Measurements from ENCODE around the gene TMC4. TPM values are rescaled to one million over a fixed set of nuclear protein-coding genes. Genes with fewer than 3 reads are reported as not detected.
"Not testable (repeated sequence)": the region's sequence is repeated elsewhere in the genome, so short reads cannot be mapped to it uniquely, and the experiment has no call there.

TMC4 gene, protein sequence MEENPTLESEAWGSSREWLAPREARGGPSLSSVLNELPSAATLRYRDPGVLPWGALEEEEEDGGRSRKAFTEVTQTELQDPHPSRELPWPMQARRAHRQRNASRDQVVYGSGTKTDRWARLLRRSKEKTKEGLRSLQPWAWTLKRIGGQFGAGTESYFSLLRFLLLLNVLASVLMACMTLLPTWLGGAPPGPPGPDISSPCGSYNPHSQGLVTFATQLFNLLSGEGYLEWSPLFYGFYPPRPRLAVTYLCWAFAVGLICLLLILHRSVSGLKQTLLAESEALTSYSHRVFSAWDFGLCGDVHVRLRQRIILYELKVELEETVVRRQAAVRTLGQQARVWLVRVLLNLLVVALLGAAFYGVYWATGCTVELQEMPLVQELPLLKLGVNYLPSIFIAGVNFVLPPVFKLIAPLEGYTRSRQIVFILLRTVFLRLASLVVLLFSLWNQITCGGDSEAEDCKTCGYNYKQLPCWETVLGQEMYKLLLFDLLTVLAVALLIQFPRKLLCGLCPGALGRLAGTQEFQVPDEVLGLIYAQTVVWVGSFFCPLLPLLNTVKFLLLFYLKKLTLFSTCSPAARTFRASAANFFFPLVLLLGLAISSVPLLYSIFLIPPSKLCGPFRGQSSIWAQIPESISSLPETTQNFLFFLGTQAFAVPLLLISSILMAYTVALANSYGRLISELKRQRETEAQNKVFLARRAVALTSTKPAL
- total RNA-seq (2.1 TPM), polyA plus RNA-seq (15.4 TPM)
- long read RNA-seq, donor 1 = 0 reads
- long read RNA-seq, donor 2, partial matches to known transcripts = 0 of 3 reads
- long read RNA-seq, donor 2, other reads (novel, unspliced or antisense) = 0 of 3 reads
- long read RNA-seq, donor 3, partial matches to known transcripts = 0 of 3 reads
- long read RNA-seq, donor 3, other reads (novel, unspliced or antisense) = 0 of 3 reads
- long read RNA-seq, donor 4 = 0 reads
- long read RNA-seq, donor 5, partial matches to known transcripts = 0 of 2 reads
- long read RNA-seq, donor 5, other reads (novel, unspliced or antisense) = 0 of 2 reads
- long read RNA-seq, donor 6 = 0 reads
- long read RNA-seq, donor 7, partial matches to known transcripts = 0 of 1 reads
- long read RNA-seq, donor 7, other reads (novel, unspliced or antisense) = 0 of 1 reads
- long read RNA-seq, donor 8, partial matches to known transcripts = 0 of 1 reads
- long read RNA-seq, donor 8, other reads (novel, unspliced or antisense) = 0 of 1 reads
- long read RNA-seq, donor 9, partial matches to known transcripts = 0 of 1 reads
- long read RNA-seq, donor 9, other reads (novel, unspliced or antisense) = 0 of 1 reads
- long read RNA-seq, donor 10, partial matches to known transcripts = 0 of 1 reads
- long read RNA-seq, donor 10, other reads (novel, unspliced or antisense) = 0 of 1 reads

DNA sequence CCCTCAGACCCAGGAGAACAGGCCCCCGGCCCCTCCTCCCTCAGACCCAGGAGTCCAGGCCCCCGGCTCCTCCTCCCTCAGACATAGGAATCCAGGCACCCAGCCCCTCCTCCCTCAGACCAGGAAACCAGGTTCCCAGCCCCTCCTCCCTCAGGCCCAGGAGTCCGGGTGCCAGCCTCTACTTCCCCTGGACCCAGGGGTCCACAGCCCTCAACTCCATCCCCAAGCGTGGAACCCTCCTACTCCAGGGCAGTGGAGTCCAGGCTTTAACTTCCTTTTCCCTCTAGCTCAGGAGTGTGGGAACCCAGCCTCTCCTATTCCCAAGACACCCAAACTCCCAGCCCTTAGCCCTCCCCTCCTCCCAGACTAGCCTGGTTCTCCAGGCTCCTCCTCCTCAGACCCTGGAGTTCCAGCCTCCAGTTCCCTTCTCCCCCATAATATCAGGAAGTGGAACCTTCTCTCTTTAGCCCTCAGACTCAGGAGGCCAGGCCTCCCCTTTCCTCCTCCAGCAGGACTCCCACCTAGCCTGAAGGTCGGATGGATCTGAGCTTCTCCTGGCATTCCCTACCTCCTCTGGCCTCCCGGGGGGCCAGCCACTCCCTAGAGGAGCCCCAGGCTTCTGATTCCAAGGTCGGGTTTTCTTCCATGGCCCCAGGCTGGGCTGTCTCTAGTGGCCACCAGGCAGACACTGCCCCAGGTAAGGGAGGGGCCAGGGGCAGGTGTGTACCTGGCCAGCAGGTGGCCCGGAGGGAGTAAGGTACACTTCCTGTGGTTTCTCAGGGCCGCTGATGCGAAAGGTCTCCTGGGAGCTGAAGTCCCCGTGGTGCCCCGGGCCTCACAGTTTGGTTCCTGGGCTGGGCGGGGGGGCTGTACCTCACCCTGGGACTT is at the start of gene TMC4:
Gene TMC4, minus strand, starts transcription at position 690 of the 888 bp plus-strand sequence. Its CDS starts 43 bp downstream, at position 647.
- peaks cover 0 to 3% of the 10 kb centered on the region in 2 donors for H3K36me3 ChIP-seq (ENCODE audit: control insufficient read depth in 2 of 2, insufficient read depth in 2 of 2, low read length in 1 of 2)
- H3K27ac ChIP-seq (ENCODE audit: low read depth in 1 of 2, low read length in 1 of 2) = peak within 1 kb of the TSS in 1 of 2 donors; percentile 21
- no peak for DNase-seq (ENCODE audit: low read depth in 6 of 9, low spot score in 9 of 9)
- no peaks in the 10 kb centered on the region for H3K9me3 ChIP-seq (ENCODE audit: control insufficient read depth in 2 of 2, insufficient read depth in 1 of 2, low read length in 1 of 2)
- peak within 1 kb of the TSS in 1 of 2 donors; percentile 22 for H3K4me3 ChIP-seq (ENCODE audit: low read length in 2 of 2)
- 32% methylated on average over 13 of the region's 13 CpGs for WGBS
- peaks cover 0 to 3% of the 10 kb centered on the region in 2 donors for H3K4me1 ChIP-seq (ENCODE audit: control insufficient read depth in 2 of 2, insufficient read depth in 2 of 2, low read length in 2 of 2)
- peaks cover 0 to 6% of the 10 kb centered on the region in 2 donors for H3K27me3 ChIP-seq (ENCODE audit: control insufficient read depth in 2 of 2, insufficient read depth in 1 of 2, low read length in 1 of 2)

DNA sequence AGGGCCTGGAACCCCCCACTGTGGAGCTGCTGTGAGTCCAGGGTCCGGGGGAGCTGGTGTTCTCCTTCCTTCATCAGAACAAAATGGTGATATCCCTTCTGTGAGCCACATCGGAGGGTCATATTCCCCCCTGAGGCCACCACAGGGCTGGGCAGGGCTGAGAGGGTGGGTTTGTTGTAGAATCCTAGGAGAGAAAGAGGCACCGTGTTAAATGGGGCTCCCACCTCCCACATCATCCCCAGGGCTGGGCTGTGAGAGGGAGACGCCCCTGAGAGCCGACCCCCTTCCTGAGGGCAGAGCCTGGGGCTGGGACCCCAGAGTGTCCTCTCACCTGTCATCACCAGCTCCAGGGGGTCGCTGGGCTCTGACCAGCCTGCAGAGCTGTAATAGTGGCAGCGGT is 49.0 kb upstream of the TMC4 start:
- not testable (repeated sequence) for H3K4me1 ChIP-seq (ENCODE audit: control insufficient read depth in 2 of 2, insufficient read depth in 2 of 2, low read length in 2 of 2); H3K27me3 ChIP-seq (ENCODE audit: control insufficient read depth in 2 of 2, insufficient read depth in 1 of 2, low read length in 1 of 2); H3K9me3 ChIP-seq (ENCODE audit: control insufficient read depth in 2 of 2, insufficient read depth in 1 of 2, low read length in 1 of 2); H3K36me3 ChIP-seq (ENCODE audit: control insufficient read depth in 2 of 2, insufficient read depth in 2 of 2, low read length in 1 of 2); DNase-seq (ENCODE audit: low read depth in 6 of 9, low spot score in 9 of 9); H3K27ac ChIP-seq (ENCODE audit: low read depth in 1 of 2, low read length in 1 of 2); H3K4me3 ChIP-seq (ENCODE audit: low read length in 2 of 2)
- 94% methylated on average over 6 of the region's 7 CpGs for WGBS

DNA sequence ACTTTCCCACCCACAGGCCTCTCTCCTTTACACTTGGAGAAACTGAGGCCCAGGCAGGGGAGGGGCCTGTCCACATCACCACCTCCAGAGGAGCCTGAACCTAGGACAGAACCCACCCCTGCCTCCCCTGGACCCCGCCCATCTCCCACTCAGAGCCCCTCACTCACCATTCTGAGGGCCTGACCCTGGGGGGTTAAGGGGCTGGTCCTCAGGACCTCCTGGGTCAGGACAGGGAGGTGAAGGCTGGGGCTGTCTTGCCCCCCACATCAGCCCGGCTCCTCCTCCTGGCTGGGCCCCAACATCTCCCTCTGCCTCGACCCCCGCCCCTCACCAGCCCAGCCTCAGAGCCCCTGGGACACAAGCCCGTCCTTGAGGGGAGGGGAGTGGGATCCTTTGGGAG is 46.7 kb upstream of the TMC4 start:
- H3K4me3 ChIP-seq (ENCODE audit: low read length in 2 of 2); H3K27me3 ChIP-seq (ENCODE audit: control insufficient read depth in 2 of 2, insufficient read depth in 1 of 2, low read length in 1 of 2); H3K27ac ChIP-seq (ENCODE audit: low read depth in 1 of 2, low read length in 1 of 2); H3K9me3 ChIP-seq (ENCODE audit: control insufficient read depth in 2 of 2, insufficient read depth in 1 of 2, low read length in 1 of 2); H3K4me1 ChIP-seq (ENCODE audit: control insufficient read depth in 2 of 2, insufficient read depth in 2 of 2, low read length in 2 of 2); DNase-seq (ENCODE audit: low read depth in 6 of 9, low spot score in 9 of 9); H3K36me3 ChIP-seq (ENCODE audit: control insufficient read depth in 2 of 2, insufficient read depth in 2 of 2, low read length in 1 of 2): not testable (repeated sequence)
- 98% methylated on average over 3 of the region's 5 CpGs for WGBS

DNA sequence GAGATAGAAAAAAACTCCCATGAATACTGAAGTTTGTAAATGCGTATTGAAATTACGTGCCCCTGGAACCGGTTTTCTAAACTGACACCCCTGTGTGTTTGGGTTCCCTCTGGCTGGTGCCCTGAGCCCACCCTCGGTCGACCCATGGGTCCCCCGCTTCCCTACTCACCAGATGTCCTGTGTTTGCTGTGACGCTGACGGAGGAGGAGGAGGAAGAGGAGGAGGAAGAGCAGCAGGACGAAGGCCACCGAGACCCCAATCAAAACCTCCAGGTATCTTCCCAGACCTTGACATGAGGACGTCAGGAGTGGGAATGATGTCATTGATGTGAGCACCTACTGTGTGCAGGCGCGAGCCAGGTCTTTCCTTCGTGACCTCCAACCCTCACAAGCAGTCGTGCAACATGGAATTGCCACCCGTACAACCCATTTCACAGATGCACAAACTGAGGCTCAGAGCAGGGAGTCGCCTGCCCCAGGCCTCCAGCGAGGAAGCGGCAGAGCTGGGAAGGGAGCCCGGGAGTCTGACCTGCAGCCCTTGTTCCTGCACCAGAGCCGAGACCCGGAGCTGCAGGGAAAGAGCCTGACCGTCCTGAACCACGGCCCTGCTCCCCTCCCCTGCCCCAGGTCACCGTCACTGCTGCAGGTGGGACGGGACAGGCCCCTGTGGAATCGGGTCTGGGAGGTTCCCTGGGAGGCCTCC is 46.2 kb upstream of the TMC4 start:
- H3K9me3 ChIP-seq (ENCODE audit: control insufficient read depth in 2 of 2, insufficient read depth in 1 of 2, low read length in 1 of 2) = no peaks in the 10 kb centered on the region
- no peak overlapping the region for H3K4me3 ChIP-seq (ENCODE audit: low read length in 2 of 2)
- H3K4me1 ChIP-seq (ENCODE audit: control insufficient read depth in 2 of 2, insufficient read depth in 2 of 2, low read length in 2 of 2) = no peaks in the 10 kb centered on the region
- no peak for DNase-seq (ENCODE audit: low read depth in 6 of 9, low spot score in 9 of 9)
- no peaks in the 10 kb centered on the region for H3K27me3 ChIP-seq (ENCODE audit: control insufficient read depth in 2 of 2, insufficient read depth in 1 of 2, low read length in 1 of 2)
- H3K27ac ChIP-seq (ENCODE audit: low read depth in 1 of 2, low read length in 1 of 2) = no peak overlapping the region
- 98% methylated on average over 27 of the region's 27 CpGs for WGBS
- H3K36me3 ChIP-seq (ENCODE audit: control insufficient read depth in 2 of 2, insufficient read depth in 2 of 2, low read length in 1 of 2) = no peaks in the 10 kb centered on the region

DNA sequence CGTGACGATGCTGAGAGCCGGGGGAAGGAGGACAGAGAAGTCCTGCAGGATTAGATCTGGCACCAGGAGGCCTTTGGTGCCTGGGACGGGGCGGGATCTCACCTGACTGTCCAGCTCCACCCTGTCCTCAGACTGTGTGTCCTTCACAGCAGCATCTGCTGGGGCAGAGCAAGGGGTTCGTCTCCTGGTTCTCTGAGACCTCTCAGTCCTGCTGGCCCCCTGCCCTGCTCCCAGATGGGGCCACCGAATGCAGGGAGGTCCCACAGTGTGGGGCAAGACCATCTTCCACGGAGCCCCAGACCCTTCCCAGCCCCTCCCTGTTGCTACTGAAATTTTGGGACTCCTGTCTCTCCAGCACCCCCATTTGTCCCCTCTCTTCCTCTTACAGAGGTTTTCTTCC is 45.3 kb upstream of the TMC4 start:
- Histone ChIP-seq H3K27ac (ENCODE audit: low read depth in 1 of 2, low read length in 1 of 2) (no peak overlapping the region), H3K27me3 (ENCODE audit: control insufficient read depth in 2 of 2, insufficient read depth in 1 of 2, low read length in 1 of 2) (no peaks in the 10 kb centered on the region), H3K9me3 (ENCODE audit: control insufficient read depth in 2 of 2, insufficient read depth in 1 of 2, low read length in 1 of 2) (no peaks in the 10 kb centered on the region), H3K36me3 (ENCODE audit: control insufficient read depth in 2 of 2, insufficient read depth in 2 of 2, low read length in 1 of 2) (no peaks in the 10 kb centered on the region), H3K4me3 (ENCODE audit: low read length in 2 of 2) (no peak overlapping the region), H3K4me1 (ENCODE audit: control insufficient read depth in 2 of 2, insufficient read depth in 2 of 2, low read length in 2 of 2) (no peaks in the 10 kb centered on the region)
- DNase-seq (ENCODE audit: low read depth in 6 of 9, low spot score in 9 of 9) = no peak
- 94% methylated on average over 8 of the region's 8 CpGs for WGBS

DNA sequence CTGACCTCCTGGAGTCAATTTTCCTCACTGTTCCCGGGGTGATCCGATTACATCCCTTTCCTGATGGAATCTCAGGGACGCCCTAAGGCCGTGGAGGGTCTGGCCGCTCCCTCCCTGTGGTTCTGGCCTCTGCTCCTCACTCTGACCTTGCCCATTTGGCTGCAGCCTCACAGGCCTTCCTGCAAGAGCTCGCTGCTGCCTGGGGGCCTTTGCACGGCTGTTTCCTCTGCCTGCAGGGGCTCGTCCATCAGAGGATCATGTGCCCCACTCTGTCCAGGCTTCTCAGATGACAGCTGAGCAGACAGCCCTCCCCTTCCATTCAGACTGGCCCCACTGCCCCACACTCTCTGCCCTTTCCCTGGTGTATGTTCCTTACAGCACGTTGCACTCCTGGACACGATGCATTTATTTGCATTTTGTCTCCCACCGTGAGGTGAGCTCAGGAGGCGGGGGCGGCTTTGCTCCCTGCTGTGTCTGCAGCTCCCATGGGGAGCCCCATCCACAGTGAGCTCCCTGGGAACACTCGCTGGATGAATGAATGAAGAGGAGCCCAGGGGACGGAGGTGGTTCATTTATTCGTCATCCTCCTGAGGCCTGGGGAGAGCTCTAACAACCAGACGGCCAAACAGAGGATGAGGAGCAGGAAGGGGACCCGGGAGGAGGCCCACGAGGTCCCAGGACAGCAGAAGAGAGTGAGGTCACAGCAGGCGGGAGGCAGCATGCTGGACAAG is 44.7 kb upstream of the TMC4 start:
- not testable (repeated sequence) for H3K27ac ChIP-seq (ENCODE audit: low read depth in 1 of 2, low read length in 1 of 2); H3K4me1 ChIP-seq (ENCODE audit: control insufficient read depth in 2 of 2, insufficient read depth in 2 of 2, low read length in 2 of 2); H3K27me3 ChIP-seq (ENCODE audit: control insufficient read depth in 2 of 2, insufficient read depth in 1 of 2, low read length in 1 of 2); DNase-seq (ENCODE audit: low read depth in 6 of 9, low spot score in 9 of 9); H3K9me3 ChIP-seq (ENCODE audit: control insufficient read depth in 2 of 2, insufficient read depth in 1 of 2, low read length in 1 of 2); H3K36me3 ChIP-seq (ENCODE audit: control insufficient read depth in 2 of 2, insufficient read depth in 2 of 2, low read length in 1 of 2); H3K4me3 ChIP-seq (ENCODE audit: low read length in 2 of 2)
- WGBS = 77% methylated on average over 16 of the region's 20 CpGs

DNA sequence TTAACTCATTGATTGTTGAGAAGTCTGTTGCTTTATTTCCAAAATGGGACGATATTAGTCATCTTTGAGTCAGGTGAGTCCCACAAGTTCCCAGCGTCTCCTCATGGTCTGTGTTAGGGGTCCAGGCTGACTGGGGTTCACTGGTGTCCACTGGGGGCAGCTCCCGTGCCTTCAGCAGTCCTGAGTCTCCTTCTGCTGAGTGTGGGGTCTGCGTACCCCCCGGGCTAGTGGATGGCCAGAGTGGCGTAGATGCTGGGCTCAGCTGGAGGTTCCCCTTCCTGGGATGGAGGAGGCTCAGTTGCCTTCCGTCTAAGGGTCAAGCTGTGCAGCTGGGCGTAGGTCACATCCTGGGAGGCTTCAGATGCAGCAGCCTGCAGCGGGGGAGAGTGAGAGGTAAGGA is 43.9 kb upstream of the TMC4 start:
- WGBS = 95% methylated on average over 9 of the region's 9 CpGs
- DNase-seq (ENCODE audit: low read depth in 6 of 9, low spot score in 9 of 9) = no peak
- no peaks in the 10 kb centered on the region for H3K36me3 ChIP-seq (ENCODE audit: control insufficient read depth in 2 of 2, insufficient read depth in 2 of 2, low read length in 1 of 2)
- no peaks in the 10 kb centered on the region for H3K9me3 ChIP-seq (ENCODE audit: control insufficient read depth in 2 of 2, insufficient read depth in 1 of 2, low read length in 1 of 2)
- H3K27ac ChIP-seq (ENCODE audit: low read depth in 1 of 2, low read length in 1 of 2) = no peak overlapping the region
- no peak overlapping the region for H3K4me3 ChIP-seq (ENCODE audit: low read length in 2 of 2)
- no peaks in the 10 kb centered on the region for H3K4me1 ChIP-seq (ENCODE audit: control insufficient read depth in 2 of 2, insufficient read depth in 2 of 2, low read length in 2 of 2)
- no peaks in the 10 kb centered on the region for H3K27me3 ChIP-seq (ENCODE audit: control insufficient read depth in 2 of 2, insufficient read depth in 1 of 2, low read length in 1 of 2)

Data from thymus (tissue), 14 donors.